Ovary (tissue), 9 donors: ENCODE results near the gene MAST4. TPM values are rescaled to one million over a fixed set of nuclear protein-coding genes. Genes with fewer than 3 reads are reported as not detected.

ENCODE experiments used
- DNase-seq, 5 donors: peaks; one replicate each; pipeline ENCODE4 v3.0.0-alpha.2; 2019 to 2020
- H3K27ac ChIP-seq, 2 donors: fragments of 200-600 bp; one replicate each; pipeline versions ENCODE4 v1.5.1 to v1.8.0; 2019 to 2022
- H3K27me3 ChIP-seq: fragments of 200-600 bp; one replicate; pipeline ENCODE4 v1.8.0; 2022
- H3K36me3 ChIP-seq: fragments of 200-600 bp; sonication (generic); one replicate; pipeline ENCODE4 v1.5.1; 2019
- H3K4me1 ChIP-seq: one replicate; pipeline ENCODE4 v1.8.1; 2013; ENCODE audit warnings: mild to moderate bottlenecking, moderate library complexity; ENCODE audit not compliant: insufficient read depth
- H3K4me3 ChIP-seq: fragments of 200-600 bp; sonication (generic); one replicate; pipeline ENCODE4 v1.5.1; 2017
- H3K9me3 ChIP-seq, 2 donors: fragments of 200-600 bp in 1 of 2; sonication (generic) in 1 of 2; one replicate each; pipeline versions ENCODE4 v1.5.1 to v1.8.1; 2013 to 2019; ENCODE audit warnings: mild to moderate bottlenecking in 1 of 2, moderate library complexity in 1 of 2
- EP300 ChIP-seq: sonication (generic); formaldehyde crosslinking; IDR thresholded peaks from one replicate; pipeline ENCODE4 v1.6.1; 2017; ENCODE audit warnings: antibody characterized with exemption
- POLR2A ChIP-seq: fragments of 450-650 bp; IDR thresholded peaks from one replicate; pipeline ENCODE4 v1.6.1; 2017; ENCODE audit warnings: antibody characterized with exemption, mild to moderate bottlenecking, moderate library complexity
- WGBS, 3 donors: extraction: QIAGEN DNeasy Blood & Tissue Kit in 1 of 3; methylation state at CpG; one replicate each; pipeline versions ENCODE4 v1.1.5 to v1.1.7; 2013 to 2017; 5-methylcytosine and 5-hydroxymethylcytosine counted together
- intact Hi-C, 4 donors: fragments of 100-400 bp; cut with DNase I; formaldehyde crosslinking; loops; one replicate each; pipeline versions ENCODE4 v1.11.0 to v1.15.1; 2022 to 2023
- polyA plus RNA-seq, 2 donors: library from polyadenylated mRNA; stranded (reverse); fragments of 200-250 nt in 1 of 2; fragments of 350-450 nt in 1 of 2; fragmentation: Illumina TruSeq in 1 of 2; extraction: RNeasy Lipid Tissue Mini Kit (QIAGEN cat#74804) in 1 of 2; gene quantifications; one replicate each; pipeline ENCODE4 v1.2.3, GENCODE V29; 2013 to 2014
- total RNA-seq, 7 donors: library from RNA; depleted of rRNA in 2 of 7; stranded (reverse); fragments of >200 nt in 2 of 7; fragmentation: NEBNext Ultra II Directional in 3 of 7; extraction: Animal tissue kit (Norgen Biotek cat#: 25700) in 3 of 7; gene quantifications; one replicate each; pipeline versions ENCODE4 v1.1.0 to v1.2.4, GENCODE V29; 2016 to 2023
- TF ChIP-seq, protein P1 (sequence below), 3 donors: fragments of 450-650 bp in 2 of 3; fragments of 200-600 bp in 1 of 3; IDR thresholded peaks; one replicate each; pipeline versions ENCODE4 v1.5.1 to v1.8.0; 2016 to 2022; ENCODE audit warnings: antibody characterized with exemption in 3 of 3, mild to moderate bottlenecking in 1 of 3
- donor health status: DM: no; HTN: no; CAD: no; lungs with moderate emphysema.
- donor health status: DM: no; HTN: no; CAD: no.
- donor health status: Bipolar disorder and iron deficiency.
- donor health status: DM: yes; HTN: yes; CAD: no.
- donor health status: DM: no; HTN: no; CAD: no.
- donor health status: DM: yes; HTN: yes; CAD: no.

MAST4 gene
- total and polyA plus RNA-seq, 9 donors = 11.6 to 86.3 (median 57.6) TPM

DNA sequence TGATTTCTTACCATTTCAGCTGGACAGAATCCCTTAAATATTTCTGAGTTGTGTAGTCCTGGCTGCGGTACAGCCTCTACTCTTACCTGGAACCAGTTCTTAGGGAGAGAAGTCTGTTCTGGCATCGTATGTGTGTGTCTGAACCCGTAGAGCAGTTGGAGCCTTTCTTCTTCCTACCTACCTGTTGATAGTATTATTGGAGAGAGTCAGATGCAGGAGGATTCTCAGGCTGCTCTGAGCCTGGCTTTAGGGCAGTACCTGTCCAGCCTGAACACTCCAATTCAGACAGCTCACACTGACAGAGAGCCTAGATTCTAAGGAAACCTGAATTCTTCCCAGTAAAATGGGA lies 410.3 kb downstream of the MAST4 start:
- TF ChIP-seq, protein P1, sequence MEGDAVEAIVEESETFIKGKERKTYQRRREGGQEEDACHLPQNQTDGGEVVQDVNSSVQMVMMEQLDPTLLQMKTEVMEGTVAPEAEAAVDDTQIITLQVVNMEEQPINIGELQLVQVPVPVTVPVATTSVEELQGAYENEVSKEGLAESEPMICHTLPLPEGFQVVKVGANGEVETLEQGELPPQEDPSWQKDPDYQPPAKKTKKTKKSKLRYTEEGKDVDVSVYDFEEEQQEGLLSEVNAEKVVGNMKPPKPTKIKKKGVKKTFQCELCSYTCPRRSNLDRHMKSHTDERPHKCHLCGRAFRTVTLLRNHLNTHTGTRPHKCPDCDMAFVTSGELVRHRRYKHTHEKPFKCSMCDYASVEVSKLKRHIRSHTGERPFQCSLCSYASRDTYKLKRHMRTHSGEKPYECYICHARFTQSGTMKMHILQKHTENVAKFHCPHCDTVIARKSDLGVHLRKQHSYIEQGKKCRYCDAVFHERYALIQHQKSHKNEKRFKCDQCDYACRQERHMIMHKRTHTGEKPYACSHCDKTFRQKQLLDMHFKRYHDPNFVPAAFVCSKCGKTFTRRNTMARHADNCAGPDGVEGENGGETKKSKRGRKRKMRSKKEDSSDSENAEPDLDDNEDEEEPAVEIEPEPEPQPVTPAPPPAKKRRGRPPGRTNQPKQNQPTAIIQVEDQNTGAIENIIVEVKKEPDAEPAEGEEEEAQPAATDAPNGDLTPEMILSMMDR (IDR thresholded peaks at IDR 0.05) = no peak
- TF ChIP-seq POLR2A (no peak), EP300 (no peak)
- no peak overlapping the region for H3K4me3 ChIP-seq
- intact Hi-C loops = no loop called here
- H3K36me3 ChIP-seq = no peaks in the 10 kb centered on the region
- DNase-seq = no peak
- H3K27me3 ChIP-seq = no peaks in the 10 kb centered on the region
- H3K27ac ChIP-seq = no peak overlapping the region
- 77 to 88% (median 86%) methylated on average over 3 of the region's 3 CpGs for WGBS, 3 donors
- H3K4me1 ChIP-seq = peaks cover 9% of the 10 kb centered on the region
- no peaks in the 10 kb centered on the region for H3K9me3 ChIP-seq

DNA sequence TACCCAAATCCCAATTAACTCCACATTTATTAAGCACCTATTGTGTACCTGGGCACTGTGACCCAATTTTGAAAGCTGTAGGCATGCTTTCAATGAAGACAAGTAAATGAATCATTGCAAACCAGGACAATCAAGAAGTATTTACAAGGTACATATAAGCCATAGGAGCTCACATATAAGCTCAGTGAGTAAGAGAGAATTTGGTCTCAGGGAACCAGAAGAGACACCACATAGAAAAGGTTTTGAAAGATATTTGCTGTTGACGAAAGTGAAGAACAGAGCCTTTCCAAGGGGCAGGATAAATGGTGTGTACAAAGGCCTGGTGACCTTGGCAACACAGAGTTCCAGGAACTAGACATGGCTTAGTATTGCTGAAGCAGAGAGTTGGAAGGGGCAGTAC lies 412.8 kb downstream of the MAST4 start:
- 85 to 95% (median 93%) methylated on average over 1 of the region's 1 CpG for WGBS, 3 donors
- H3K4me1 ChIP-seq = peaks cover 11% of the 10 kb centered on the region
- no peak overlapping the region for H3K27ac ChIP-seq
- no peak for DNase-seq
- no peaks in the 10 kb centered on the region for H3K9me3 ChIP-seq
- H3K27me3 ChIP-seq = no peaks in the 10 kb centered on the region
- TF ChIP-seq, protein P1 (IDR thresholded peaks at IDR 0.05) = no peak
- TF ChIP-seq POLR2A = no peak
- no peak for TF ChIP-seq EP300
- intact Hi-C loops = no loop called here
- H3K4me3 ChIP-seq = no peak overlapping the region
- H3K36me3 ChIP-seq = no peaks in the 10 kb centered on the region

DNA sequence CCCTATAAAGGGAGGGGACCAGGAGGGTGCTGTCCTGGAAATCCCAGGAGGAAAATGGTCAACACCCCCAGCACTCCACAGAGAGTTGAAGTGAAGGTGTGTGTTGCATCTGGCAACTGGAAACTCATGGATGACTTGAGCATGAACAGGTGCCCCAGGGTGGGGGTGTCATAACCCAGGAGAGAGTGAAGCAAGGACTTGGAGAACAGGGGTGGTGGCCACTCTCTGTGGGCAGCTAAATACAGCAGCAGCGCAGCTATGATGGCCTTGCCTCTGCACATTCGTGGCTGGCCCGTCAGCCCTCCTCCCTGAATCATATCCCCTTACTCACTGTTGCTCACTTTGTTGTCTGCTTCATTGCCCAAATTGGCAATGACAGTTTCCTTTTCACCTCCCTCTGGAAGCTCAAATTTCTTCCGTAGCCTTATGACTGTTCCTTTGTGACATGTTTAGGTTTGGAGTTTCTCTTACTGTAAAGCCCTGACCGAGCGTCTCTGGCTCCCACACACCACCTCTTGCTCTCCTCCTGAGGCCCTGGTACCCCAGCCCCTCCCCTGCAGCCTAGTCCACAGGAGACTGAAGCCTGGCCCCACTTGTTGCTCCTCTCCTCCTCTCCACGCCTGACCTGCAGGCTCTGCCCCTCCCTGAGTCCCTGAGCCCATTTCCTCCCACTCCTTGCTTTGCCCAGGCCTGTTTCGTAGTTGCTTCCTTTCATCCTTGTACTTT lies 414.7 kb downstream of the MAST4 start:
- TF ChIP-seq EP300 = no peak
- TF ChIP-seq, protein P1 (IDR thresholded peaks at IDR 0.05) = no peak
- TF ChIP-seq POLR2A = no peak
- Histone ChIP-seq H3K27ac (no peak overlapping the region), H3K4me3 (no peak overlapping the region), H3K4me1 (peaks cover 11% of the 10 kb centered on the region), H3K36me3 (no peaks in the 10 kb centered on the region), H3K27me3 (no peaks in the 10 kb centered on the region), H3K9me3 (no peaks in the 10 kb centered on the region)
- no peak for DNase-seq
- intact Hi-C loops = no loop called here
- WGBS, 3 donors = 58 to 64% (median 60%) methylated on average over 8 of the region's 8 CpGs

DNA sequence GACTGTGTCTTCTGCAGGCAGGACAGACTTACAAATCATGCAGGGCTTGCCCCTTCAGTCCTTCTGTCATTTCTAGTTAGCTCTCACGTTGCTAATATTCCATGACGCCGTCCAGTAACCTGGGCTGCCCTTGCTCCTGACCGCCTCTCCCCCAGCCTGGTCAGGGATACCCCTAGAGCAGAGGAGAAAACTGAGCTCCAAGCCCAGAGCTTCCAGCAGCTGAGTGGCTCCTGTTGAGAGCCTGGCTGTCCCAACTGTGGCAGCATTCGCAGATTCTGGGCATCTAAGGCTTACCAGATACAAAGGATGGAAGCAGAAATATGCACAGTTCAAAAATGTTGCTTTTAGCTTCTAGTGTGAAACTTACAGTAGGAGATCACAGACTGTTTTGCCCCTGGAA lies 415.2 kb downstream of the MAST4 start:
- intact Hi-C loops = no loop called here
- Histone ChIP-seq H3K9me3 (no peaks in the 10 kb centered on the region), H3K4me1 (peaks cover 11% of the 10 kb centered on the region), H3K27me3 (no peaks in the 10 kb centered on the region), H3K27ac (no peak overlapping the region), H3K36me3 (no peaks in the 10 kb centered on the region), H3K4me3 (no peak overlapping the region)
- 71 to 76% (median 74%) methylated on average over 5 of the region's 5 CpGs for WGBS, 3 donors
- DNase-seq = no peak
- TF ChIP-seq POLR2A = no peak
- TF ChIP-seq, protein P1 (IDR thresholded peaks at IDR 0.05) = no peak
- no peak for TF ChIP-seq EP300
